Medulla oblongata (tissue), 1 donor: ENCODE data around the gene CBR3.
"Not testable (repeated sequence)": the region's sequence is repeated elsewhere in the genome, so short reads cannot be mapped to it uniquely, and the experiment has no call there.

Source experiments
- DNase-seq: peaks from one replicate; pipeline ENCODE4 v3.0.0-alpha.2; 2015; ENCODE audit errors: extremely low spot score

CBR3 gene

GRCh38 chr21:36134803-36135390 lies at the start of gene CBR3:
Gene CBR3 (plus strand): TSS chr21:36135079. CDS start chr21:36135193, 114 bp downstream.
- peak; percentile 34 for DNase-seq

- peak; percentile 97 for DNase-seq
These were observed 47.3 kb upstream of the CBR3 start for GRCh38 chr21:36087362-36088138.

GRCh38 chr21:36089946-36090345 lies 44.9 kb upstream of the CBR3 start:
- no peak for DNase-seq

- DNase-seq, result no peak
These were observed 42.2 kb upstream of the CBR3 start for GRCh38 chr21:36092681-36093080.

- no peak for DNase-seq
These were observed 41.4 kb upstream of the CBR3 start for GRCh38 chr21:36093512-36093911.

- DNase-seq, result no peak
These were observed 38.2 kb upstream of the CBR3 start for GRCh38 chr21:36096398-36097290.

GRCh38 chr21:36097427-36098181 lies 37.3 kb upstream of the CBR3 start:
- no peak for DNase-seq

GRCh38 chr21:36098182-36098532 lies 36.7 kb upstream of the CBR3 start:
- no peak for DNase-seq

GRCh38 chr21:36099000-36099399 lies 35.9 kb upstream of the CBR3 start:
- DNase-seq, result no peak

GRCh38 chr21:36099695-36100211 lies 35.1 kb upstream of the CBR3 start:
- DNase-seq, result not testable (repeated sequence)

GRCh38 chr21:36100971-36101641 lies 33.8 kb upstream of the CBR3 start:
- no peak for DNase-seq

- no peak for DNase-seq
These were observed 31.4 kb upstream of the CBR3 start for GRCh38 chr21:36103434-36103833.

GRCh38 chr21:36104317-36105300 lies 30.3 kb upstream of the CBR3 start:
- peak; percentile 87 for DNase-seq

- peak; percentile 45 for DNase-seq
These were observed 29.5 kb upstream of the CBR3 start for GRCh38 chr21:36105327-36105842.

- DNase-seq, result no peak
These were observed 25.0 kb upstream of the CBR3 start for GRCh38 chr21:36109868-36110267.

GRCh38 chr21:36111238-36111637 lies 23.6 kb upstream of the CBR3 start:
- DNase-seq, result no peak

- DNase-seq, result no peak
These were observed 21.0 kb upstream of the CBR3 start for GRCh38 chr21:36113647-36114428.

- DNase-seq, result no peak
These were observed 19.6 kb upstream of the CBR3 start for GRCh38 chr21:36115138-36115730.
